Gastroesophageal sphincter (tissue), 3 donors: ENCODE results near the gene DNAJB12.
A peak's percentile ranks its signal among the peaks of the same experiment; 100 is the strongest.

Experiments
- EP300 ChIP-seq: sonication (generic); formaldehyde crosslinking; IDR thresholded peaks from one replicate; pipeline ENCODE4 v1.6.1; 2017; ENCODE audit warnings: antibody characterized with exemption, mild to moderate bottlenecking
- POLR2A ChIP-seq, 2 donors: fragments of 450-650 bp; IDR thresholded peaks; one replicate each; pipeline ENCODE4 v1.6.1; 2017; ENCODE audit warnings: antibody characterized with exemption in 2 of 2, mild to moderate bottlenecking in 2 of 2, moderate library complexity in 1 of 2
- POLR2AphosphoS5 ChIP-seq: sonication (generic); formaldehyde crosslinking; IDR thresholded peaks from one replicate; pipeline ENCODE4 v1.6.1; 2017; ENCODE audit warnings: antibody characterized with exemption
- TF ChIP-seq, protein P1 (sequence below), 4 experiments: fragments of 200-600 bp in 2 of 4; fragments of 450-650 bp in 2 of 4; sonication (generic) in 1 of 4; IDR thresholded peaks; one replicate each; pipeline ENCODE4 v1.5.1; 2017 to 2019; ENCODE audit warnings: antibody characterized with exemption in 4 of 4, mild to moderate bottlenecking in 2 of 4, moderate library complexity in 2 of 4

DNA sequence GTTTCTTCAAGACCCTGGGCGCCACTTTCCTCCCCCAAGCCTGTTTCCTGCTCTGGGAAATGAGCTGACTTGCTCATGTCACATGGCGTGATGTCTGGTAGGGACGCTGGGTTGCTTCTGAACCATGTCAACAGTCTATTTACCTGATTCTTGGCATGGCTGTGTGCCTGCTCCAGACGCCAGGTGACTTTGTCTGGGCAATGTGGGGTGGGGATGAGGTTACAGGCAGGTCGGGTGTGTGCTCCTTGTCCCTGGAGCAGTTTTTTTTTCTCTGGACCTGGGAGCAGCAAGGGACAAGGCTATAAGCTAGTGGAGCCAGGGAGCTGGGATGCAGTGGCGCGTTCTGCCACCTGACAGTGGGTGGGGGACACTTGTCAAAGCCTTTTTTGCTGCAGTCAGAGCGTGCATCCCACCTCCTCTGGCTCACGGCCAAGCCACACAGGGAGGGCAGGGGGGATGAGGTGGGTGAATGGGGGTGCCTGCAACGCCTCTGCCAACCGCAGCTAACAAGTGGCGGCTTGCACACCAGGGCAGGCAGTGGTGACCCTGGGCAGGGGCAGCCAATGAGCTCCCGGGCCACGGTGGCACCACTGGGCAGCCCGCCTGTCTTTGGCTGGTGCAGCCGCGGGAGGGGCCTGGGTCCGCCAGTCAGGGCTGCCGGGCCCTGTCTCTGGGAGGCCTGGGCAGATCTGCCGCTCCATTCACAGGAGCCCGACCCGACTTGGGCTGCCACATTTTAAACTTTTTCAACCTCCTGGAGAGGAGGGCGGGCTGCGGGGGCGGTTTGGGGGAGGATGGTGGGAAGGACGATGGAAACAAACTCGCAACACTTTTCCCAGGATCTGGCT is 22.9 kb downstream of the DNAJB12 start:
- TF ChIP-seq, protein P1, sequence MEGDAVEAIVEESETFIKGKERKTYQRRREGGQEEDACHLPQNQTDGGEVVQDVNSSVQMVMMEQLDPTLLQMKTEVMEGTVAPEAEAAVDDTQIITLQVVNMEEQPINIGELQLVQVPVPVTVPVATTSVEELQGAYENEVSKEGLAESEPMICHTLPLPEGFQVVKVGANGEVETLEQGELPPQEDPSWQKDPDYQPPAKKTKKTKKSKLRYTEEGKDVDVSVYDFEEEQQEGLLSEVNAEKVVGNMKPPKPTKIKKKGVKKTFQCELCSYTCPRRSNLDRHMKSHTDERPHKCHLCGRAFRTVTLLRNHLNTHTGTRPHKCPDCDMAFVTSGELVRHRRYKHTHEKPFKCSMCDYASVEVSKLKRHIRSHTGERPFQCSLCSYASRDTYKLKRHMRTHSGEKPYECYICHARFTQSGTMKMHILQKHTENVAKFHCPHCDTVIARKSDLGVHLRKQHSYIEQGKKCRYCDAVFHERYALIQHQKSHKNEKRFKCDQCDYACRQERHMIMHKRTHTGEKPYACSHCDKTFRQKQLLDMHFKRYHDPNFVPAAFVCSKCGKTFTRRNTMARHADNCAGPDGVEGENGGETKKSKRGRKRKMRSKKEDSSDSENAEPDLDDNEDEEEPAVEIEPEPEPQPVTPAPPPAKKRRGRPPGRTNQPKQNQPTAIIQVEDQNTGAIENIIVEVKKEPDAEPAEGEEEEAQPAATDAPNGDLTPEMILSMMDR (IDR thresholded peaks at IDR 0.05): peak in 3 of 4 experiments; percentile 50 to 60 (median 53)
- TF ChIP-seq POLR2A (IDR thresholded peaks at IDR 0.05) (peak; percentile 15), POLR2AphosphoS5 (peak; percentile 39), EP300 (no peak)
